IMR-90 (cell line): ENCODE results near the gene NKIRAS1. TPM values are rescaled to one million over a fixed set of nuclear protein-coding genes. Genes with fewer than 3 reads are reported as not detected.
A peak's percentile ranks its signal among the peaks of the same experiment; 100 is the strongest.

ENCODE experiments used
- ATAC-seq: fragments of 200-7000 bp; cut with Tn5 transposase; 2 replicates; pipeline ENCODE4 v1.9.1; 2020; ENCODE audit warnings: low read depth, mild to moderate bottlenecking, moderate library complexity
- BruUV-seq: library from RNA; stranded (reverse); fragments of 400-500 nt; replicated peaks from 2 replicates; lab custom pipeline; 2021; lab: Mats Ljungman, UMichigan
- CTCF ChIA-PET: fragments of 300-600 bp; formaldehyde crosslinking; extraction: SDS; loops from one replicate; lab custom pipeline; 2021; ENCODE audit warnings: antibody characterized with exemption; lab: Yijun Ruan, JAX
- POLR2A ChIA-PET: fragments of 300-600 bp; sonication (Branson Sonifier 250); formaldehyde crosslinking; loops from one replicate; lab custom pipeline; 2022; ENCODE audit warnings: antibody characterized with exemption; ENCODE audit not compliant: unreplicated experiment; lab: Charles Lee
- DNase-seq: peaks from one replicate; pipeline ENCODE4 v3.0.0; 2013
- H2AFZ ChIP-seq: replicated peaks from 2 replicates; pipeline ENCODE3; 2013; ENCODE audit warnings: low read length, mild to moderate bottlenecking; ENCODE audit not compliant: poor library complexity
- H2AK5ac ChIP-seq: 2 replicates; pipeline ENCODE4 v1.6.1; 2013; ENCODE audit warnings: low read depth, low read length, inconsistent platforms
- H2AK9ac ChIP-seq: replicated peaks from 2 replicates; pipeline ENCODE3; 2013; ENCODE audit warnings: mild to moderate bottlenecking, low read depth, low read length, moderate library complexity; ENCODE audit not compliant: poor library complexity
- H2BK120ac ChIP-seq: 2 replicates; pipeline ENCODE4 v1.6.1; 2013; ENCODE audit warnings: low read depth, low read length, inconsistent platforms
- H2BK15ac ChIP-seq: 3 replicates; pipeline ENCODE4 v1.6.1; 2013; ENCODE audit warnings: low read depth, low read length, inconsistent platforms
- H2BK20ac ChIP-seq: 2 replicates; pipeline ENCODE4 v1.6.1; 2013; ENCODE audit warnings: low read depth, mild to moderate bottlenecking, inconsistent platforms, low read length, moderate library complexity
- H2BK5ac ChIP-seq: 2 replicates; pipeline ENCODE4 v1.6.1; 2013; ENCODE audit warnings: mild to moderate bottlenecking, low read depth, low read length, inconsistent platforms; ENCODE audit not compliant: poor library complexity, severe bottlenecking
- H3K14ac ChIP-seq: replicated peaks from 2 replicates; pipeline ENCODE4 v1.6.1; 2013; ENCODE audit warnings: low read depth, low read length, inconsistent platforms
- H3K18ac ChIP-seq: 2 replicates; pipeline ENCODE4 v1.6.1; 2013; ENCODE audit warnings: low read depth, low read length, control low read depth
- H3K23ac ChIP-seq: 2 replicates; pipeline ENCODE4 v1.6.1; 2013; ENCODE audit warnings: low read depth, low read length, inconsistent platforms
- H3K27ac ChIP-seq: 2 replicates; pipeline ENCODE4 v1.5.1; 2013; ENCODE audit warnings: mild to moderate bottlenecking, control low read depth, low read length; ENCODE audit not compliant: insufficient read depth
- H3K27me3 ChIP-seq: 2 replicates; pipeline ENCODE4 v1.6.1; 2013; ENCODE audit warnings: low read length; ENCODE audit not compliant: control insufficient read depth, insufficient read depth
- H3K36me3 ChIP-seq: 2 replicates; pipeline ENCODE4 v1.6.1; 2013; ENCODE audit warnings: low read length, mixed read lengths; ENCODE audit not compliant: control insufficient read depth, insufficient read depth
- H3K4ac ChIP-seq: 2 replicates; pipeline ENCODE4 v1.6.1; 2013; ENCODE audit warnings: low read depth, low read length, inconsistent platforms
- H3K4me1 ChIP-seq: 2 replicates; pipeline ENCODE4 v1.6.1; 2013; ENCODE audit warnings: low read length, mixed read lengths; ENCODE audit not compliant: control insufficient read depth, insufficient read depth
- H3K4me2 ChIP-seq: 2 replicates; pipeline ENCODE4 v1.6.1; 2013; ENCODE audit warnings: low read depth, mild to moderate bottlenecking, control low read depth, low read length, moderate library complexity
- H3K4me3 ChIP-seq: 2 replicates; pipeline ENCODE4 v1.5.1; 2013; ENCODE audit warnings: low read depth, mild to moderate bottlenecking, control low read depth, low read length, moderate library complexity; ENCODE audit not compliant: insufficient read depth
- H3K56ac ChIP-seq: 2 replicates; pipeline ENCODE4 v1.6.1; 2013; ENCODE audit warnings: low read length, inconsistent platforms; ENCODE audit not compliant: insufficient read depth; ENCODE audit errors: extremely low read depth
- H3K79me1 ChIP-seq, 2 experiments: 2 replicates each; pipeline ENCODE4 v1.6.1; 2013; ENCODE audit warnings: low read length in 2 of 2, inconsistent platforms in 1 of 2, low read depth in 1 of 2
- H3K9ac ChIP-seq: 2 replicates; pipeline ENCODE4 v1.6.1; 2013; ENCODE audit warnings: low read depth, low read length, control low read depth
- H3K9me1 ChIP-seq: 2 replicates; pipeline ENCODE4 v1.6.1; 2013; ENCODE audit warnings: low read length, inconsistent platforms; ENCODE audit not compliant: insufficient read depth
- H3K9me3 ChIP-seq: 2 replicates; pipeline ENCODE4 v1.6.1; 2013; ENCODE audit warnings: low read length; ENCODE audit not compliant: control insufficient read depth, insufficient read depth
- H4K20me1 ChIP-seq: 2 replicates; pipeline ENCODE4 v1.6.1; 2013; ENCODE audit warnings: low read length, inconsistent platforms; ENCODE audit not compliant: insufficient read depth
- H4K5ac ChIP-seq: 2 replicates; pipeline ENCODE4 v1.6.1; 2013; ENCODE audit warnings: mild to moderate bottlenecking, low read depth, low read length, control low read depth
- H4K8ac ChIP-seq, 2 experiments: 2 replicates each; pipeline ENCODE4 v1.6.1; 2013; ENCODE audit warnings: low read depth in 2 of 2, low read length in 2 of 2, control low read depth in 1 of 2, inconsistent platforms in 1 of 2
- H4K91ac ChIP-seq: 2 replicates; pipeline ENCODE4 v1.6.1; 2013; ENCODE audit warnings: low read depth, low read length, inconsistent platforms; ENCODE audit not compliant: insufficient read depth
- CHD1 ChIP-seq: IDR thresholded peaks from 2 replicates; pipeline ENCODE4 v1.6.1; 2012; ENCODE audit warnings: low read depth, low read length, improper control_type of control experiment
- CTCF ChIP-seq: conservative IDR thresholded peaks from 2 replicates; pipeline ENCODE4 v1.5.1; 2012; ENCODE audit warnings: mild to moderate bottlenecking, low read depth, low read length, improper control_type of control experiment
- FOS ChIP-seq: fragments of 150-350 bp; IDR thresholded peaks from 2 replicates; pipeline ENCODE4 v1.6.1; 2016; ENCODE audit warnings: low read depth, low read length
- MAFK ChIP-seq: IDR thresholded peaks from 2 replicates; pipeline ENCODE4 v1.6.1; 2012; ENCODE audit warnings: low read depth, low read length, improper control_type of control experiment
- MXI1 ChIP-seq: IDR thresholded peaks from 2 replicates; pipeline ENCODE4 v1.6.1; 2012; ENCODE audit warnings: low read depth, mild to moderate bottlenecking, low read length, moderate library complexity, borderline replicate concordance
- RFX5 ChIP-seq: IDR thresholded peaks from 2 replicates; pipeline ENCODE4 v1.8.0; 2012; ENCODE audit warnings: low read depth, mild to moderate bottlenecking, low read length, moderate library complexity
- WGBS, 2 experiments: methylation state at CpG; one replicate each; pipeline versions ENCODE4 v1.1.5 to v1.1.7; 2013; ENCODE audit warnings: missing lambda C conversion rate in 2 of 2; ENCODE audit not compliant: insufficient read length in 1 of 2; ENCODE audit errors: extremely low coverage in 2 of 2; 5-methylcytosine and 5-hydroxymethylcytosine counted together
- dilution Hi-C: fragments of 300-500 bp; cut with HindIII; formaldehyde crosslinking; loops from one replicate; pipeline ENCODE4 v1.14.3; 2018; ENCODE audit warnings: low sequenced_read_pairs; ENCODE audit not compliant: unreplicated experiment
- in situ Hi-C: fragments of 300-500 bp; cut with MboI; formaldehyde crosslinking; loops from 3 replicates; pipeline ENCODE4 v1.14.3; 2019; ENCODE audit warnings: low sequenced_read_pairs, inconsistent platforms, mixed read lengths
- intact Hi-C: fragments of 100-400 bp; cut with micrococcal nuclease; formaldehyde crosslinking; loops from 2 replicates; pipeline ENCODE4 v1.10.0; 2022
- polyA plus RNA-seq, 3 experiments: library from polyadenylated mRNA; depleted of rRNA; stranded (reverse); fragments of >200 nt; gene quantifications; 2 replicates each; pipeline ENCODE4 v1.2.3, GENCODE V29; 2012; ENCODE audit warnings: low replicate concordance in 1 of 3
- total RNA-seq: library from RNA; depleted of rRNA; stranded (reverse); fragments of >200 nt; gene quantifications from 2 replicates; pipeline ENCODE4 v1.2.3, GENCODE V29; 2012

The NKIRAS1 gene
- total and polyA plus RNA-seq, 2 of the 4 experiments (the other 2 are of a cell fraction): 6.1 to 6.8 TPM

- no peak overlapping the region for H3K4ac ChIP-seq
- H3K79me1 ChIP-seq: no peaks in the 10 kb centered on the region
- H2BK20ac ChIP-seq: no peak overlapping the region
- intact Hi-C loops (no loop called here), dilution Hi-C loops (no loop called here), in situ Hi-C loops (no loop called here)
- no peak overlapping the region for H2AK9ac ChIP-seq
- no peak overlapping the region for H4K8ac ChIP-seq
- peaks cover 4% of the 10 kb centered on the region; the same call in 1 of the 2 replicates for H3K27me3 ChIP-seq
- H2BK15ac ChIP-seq: no peak overlapping the region
- BruUV-seq: no TSS peak
- no peak overlapping the region for H3K9ac ChIP-seq
- H4K5ac ChIP-seq: no peak overlapping the region
- no peak overlapping the region for H2BK120ac ChIP-seq
- H4K91ac ChIP-seq: no peak overlapping the region
- H3K4me2 ChIP-seq: no peak overlapping the region
- TF ChIP-seq CTCF: no peak
- TF ChIP-seq MXI1: no peak
- peak; percentile 70 for TF ChIP-seq MAFK
- TF ChIP-seq FOS: no peak
- TF ChIP-seq RFX5: no peak
- no peak for TF ChIP-seq CHD1
- no CpG with 5 or more reads among the region's 1 CpG for WGBS, 2 experiments
- no peak overlapping the region for H3K27ac ChIP-seq
- no peaks in the 10 kb centered on the region for H4K20me1 ChIP-seq
- no peaks in the 10 kb centered on the region for H3K4me1 ChIP-seq
- no peak overlapping the region for H3K23ac ChIP-seq
- peaks cover 3% of the 10 kb centered on the region for H3K9me3 ChIP-seq
- H2AFZ ChIP-seq: no peak overlapping the region
- H3K56ac ChIP-seq: no peak overlapping the region
- H3K18ac ChIP-seq: no peak overlapping the region
- H2AK5ac ChIP-seq: no peak overlapping the region
- no peaks in the 10 kb centered on the region for H3K9me1 ChIP-seq
- ChIA-PET CTCF (no interaction called here), POLR2A (no interaction called here)
- DNase-seq: no peak
- H3K4me3 ChIP-seq: no peak overlapping the region
- H2BK5ac ChIP-seq: no peak overlapping the region
- no peak for ATAC-seq
- no peaks in the 10 kb centered on the region for H3K36me3 ChIP-seq
- no peak overlapping the region for H3K14ac ChIP-seq
Measured at GRCh38 chr3:23937296-23937695, 20.5 kb upstream of the NKIRAS1 start.
